HepG2 (cell line): ENCODE results near the gene DNAAF1. TPM values are rescaled to one million over a fixed set of nuclear protein-coding genes. Genes with fewer than 3 reads are reported as not detected.

Experiments
- AGO1 ChIP-seq: fragments of 200-400 bp; formaldehyde crosslinking; IDR thresholded peaks from 2 replicates; pipeline ENCODE4 v1.6.1; 2017; ENCODE audit warnings: mild to moderate bottlenecking, low read depth, low read length, moderate library complexity; ENCODE audit not compliant: poor library complexity, severe bottlenecking
- BORCS8-MEF2B ChIP-seq: sonication (generic); formaldehyde crosslinking; IDR thresholded peaks from 2 replicates; pipeline ENCODE4 v1.8.0; 2022; ENCODE audit warnings: mild to moderate bottlenecking, missing genetic modification reagents
- FOXJ3 ChIP-seq: sonication (generic); formaldehyde crosslinking; IDR thresholded peaks from 2 replicates; pipeline ENCODE4 v1.4.0; 2020; ENCODE audit warnings: missing genetic modification reagents, mild to moderate bottlenecking, borderline replicate concordance
- GABPA ChIP-seq, 2 experiments: IDR thresholded peaks; 2 replicates each; pipeline ENCODE4 v1.6.1; 2011 to 2016; ENCODE audit warnings: low read depth in 2 of 2, low read length in 1 of 2, missing biosample characterization in 1 of 2, missing genetic modification characterization in 1 of 2
- PLSCR1 ChIP-seq: sonication (generic); formaldehyde crosslinking; IDR thresholded peaks from 2 replicates; pipeline ENCODE4 v1.5.0; 2020; ENCODE audit warnings: missing genetic modification reagents, mild to moderate bottlenecking, borderline replicate concordance
- PRDM15 ChIP-seq: sonication (generic); formaldehyde crosslinking; IDR thresholded peaks from 2 replicates; pipeline ENCODE4 v1.4.0; 2020; ENCODE audit warnings: missing genetic modification reagents
- RFXANK ChIP-seq: IDR thresholded peaks from 2 replicates; pipeline ENCODE4 v1.6.1; 2016
- RXRB ChIP-seq: IDR thresholded peaks from 2 replicates; pipeline ENCODE4 v1.6.1; 2016; ENCODE audit warnings: borderline replicate concordance, missing genetic modification reagents, missing compliant biosample characterization
- THAP7 ChIP-seq: sonication (generic); formaldehyde crosslinking; IDR thresholded peaks from 2 replicates; pipeline ENCODE4 v1.8.1; 2023; ENCODE audit warnings: mild to moderate bottlenecking, missing genetic modification reagents
- USF2 ChIP-seq, 2 experiments: sonication (generic) in 1 of 2; formaldehyde crosslinking in 1 of 2; IDR thresholded peaks; 2 replicates each; pipeline versions ENCODE4 v1.5.1 to v1.6.1; 2011 to 2020; ENCODE audit warnings: borderline replicate concordance in 1 of 2, low read depth in 1 of 2, low read length in 1 of 2, mild to moderate bottlenecking in 1 of 2, missing genetic modification reagents in 1 of 2, moderate library complexity in 1 of 2
- ZBTB33 ChIP-seq: sonication (generic); formaldehyde crosslinking; IDR thresholded peaks from 2 replicates; pipeline ENCODE4 v1.4.0; 2020; ENCODE audit warnings: missing genetic modification reagents
- ZNF124 ChIP-seq: sonication (generic); formaldehyde crosslinking; IDR thresholded peaks from 2 replicates; pipeline ENCODE4 v1.4.0; 2020; ENCODE audit warnings: missing genetic modification reagents
- ZNF33B ChIP-seq: sonication (generic); formaldehyde crosslinking; IDR thresholded peaks from 2 replicates; pipeline ENCODE4 v1.5.1; 2020; ENCODE audit warnings: mild to moderate bottlenecking, missing genetic modification reagents
- ZNF343 ChIP-seq: sonication (generic); formaldehyde crosslinking; IDR thresholded peaks from 2 replicates; pipeline ENCODE4 v1.4.0; 2020; ENCODE audit warnings: mild to moderate bottlenecking, missing genetic modification reagents
- ZNF800 ChIP-seq: sonication (generic); formaldehyde crosslinking; IDR thresholded peaks from 2 replicates; pipeline ENCODE4 v1.4.0; 2020; ENCODE audit warnings: missing genetic modification reagents
- polyA plus RNA-seq, 8 experiments: library from polyadenylated mRNA; depleted of rRNA in 3 of 8; stranded (reverse) in 7 of 8; unstranded in 1 of 8; fragments of >200 nt; fragmentation: Illumina TruSeq in 4 of 8; extraction: Trizol in 4 of 8; gene quantifications; 2 replicates each; pipeline versions ENCODE4 v1.2.1 to v1.2.3, GENCODE V29; 2011 to 2016; ENCODE audit warnings: low read depth in 4 of 8, missing spikeins in 1 of 8, mixed read lengths in 1 of 8; ENCODE audit not compliant: insufficient read depth in 1 of 8
- total RNA-seq, 5 experiments: library from RNA; depleted of rRNA; stranded (reverse); fragments of >200 nt; fragmentation: Illumina TruSeq; extraction: Trizol; gene quantifications; 2 replicates each; pipeline ENCODE4 v1.2.3, GENCODE V29; 2016; ENCODE audit warnings: low read depth in 1 of 5

Gene DNAAF1
- total and polyA plus RNA-seq, 2 of the 13 experiments (the other 11 are each of a cell fraction or from before 2014, with no cell fraction given): 0.04 TPM; not detected in 1

- peak; percentile 21; the same call in 1 of the 2 replicates for TF ChIP-seq ZBTB33 (CRISPR knock-in tag)
- peak; percentile 77 for TF ChIP-seq AGO1
- TF ChIP-seq ZNF343 (CRISPR knock-in tag): peak; percentile 74; the same call in 1 of the 2 replicates
- no peak; the same call in 1 of the 2 replicates for TF ChIP-seq PRDM15 (CRISPR knock-in tag)
- TF ChIP-seq BORCS8-MEF2B (CRISPR knock-in tag): peak; percentile 25; the same call in 1 of the 2 replicates
- TF ChIP-seq ZNF800 (CRISPR knock-in tag): peak; percentile 53; the same call in 1 of the 2 replicates
- no peak; the same call in 1 of the 2 replicates for TF ChIP-seq THAP7 (CRISPR knock-in tag)
- TF ChIP-seq ZNF33B (CRISPR knock-in tag): peak; percentile 31
- TF ChIP-seq GABPA (IDR thresholded peaks at IDR 0.05; ENCODE audit: low read depth, low read length): no peak
- TF ChIP-seq GABPA (CRISPR knock-in tag; IDR thresholded peaks at IDR 0.05; ENCODE audit: low read depth): no peak; the same call in none of the 2 replicates
- TF ChIP-seq RFXANK (CRISPR knock-in tag): peak; percentile 48; the same call in 1 of the 2 replicates
- no peak; the same call in 1 of the 2 replicates for TF ChIP-seq ZNF124
- TF ChIP-seq RXRB (CRISPR knock-in tag): peak; percentile 61
- no peak for TF ChIP-seq USF2 (IDR thresholded peaks at IDR 0.05; ENCODE audit: low read depth, low read length)
- TF ChIP-seq USF2 (CRISPR knock-in tag; IDR thresholded peaks at IDR 0.05; ENCODE audit: borderline replicate concordance): no peak; the same call in 1 of the 2 replicates
- TF ChIP-seq PLSCR1 (CRISPR knock-in tag): no peak
- peak; percentile 35; the same call in 1 of the 2 replicates for TF ChIP-seq FOXJ3 (CRISPR knock-in tag)
Observed at GRCh38 chr16:84116720-84117493, 28.2 kb upstream of the DNAAF1 start, which contains the start of gene MBTPS1 (continued).
